GM19193 (cell line): Measurements from ENCODE around the gene ABCF1.

Experiments used
- POLR2A ChIP-seq: IDR thresholded peaks from 4 replicates; pipeline ENCODE4 v1.6.1; 2011; ENCODE audit not compliant: insufficient read depth, insufficient read length; ENCODE audit errors: extremely low read depth

The ABCF1 gene

GRCh38 chr6:30613251-30614043, 42.2 kb downstream of the ABCF1 start:
- no peak for TF ChIP-seq POLR2A

GRCh38 chr6:30614044-30614842, 43.0 kb downstream of the ABCF1 start:
- TF ChIP-seq POLR2A, result no peak

- TF ChIP-seq POLR2A, result peak; percentile 64
Measured at GRCh38 chr6:30614843-30615218, 43.6 kb downstream of the ABCF1 start.

- peak; percentile 89 for TF ChIP-seq POLR2A
Measured at GRCh38 chr6:30615219-30615957, 44.1 kb downstream of the ABCF1 start.

GRCh38 chr6:30615958-30616810, 44.9 kb downstream of the ABCF1 start:
- TF ChIP-seq POLR2A, result no peak

- TF ChIP-seq POLR2A, result peak; percentile 100
Measured at GRCh38 chr6:30616811-30617564, 45.7 kb downstream of the ABCF1 start, which contains the start of gene PPP1R10. Gene PPP1R10 (minus strand): TSS chr6:30617243. CDS start chr6:30609944, 7,299 bp downstream.

GRCh38 chr6:30617565-30618269, 46.5 kb downstream of the ABCF1 start, which contains the start of gene MRPS18B:
Gene MRPS18B (plus strand): TSS chr6:30617840. CDS start chr6:30617866, 26 bp downstream.
- peak; percentile 87 for TF ChIP-seq POLR2A

- TF ChIP-seq POLR2A, result no peak
Measured at GRCh38 chr6:30618270-30618797, 47.1 kb downstream of the ABCF1 start.

GRCh38 chr6:30619561-30619960, 48.3 kb downstream of the ABCF1 start:
- TF ChIP-seq POLR2A, result no peak

- no peak for TF ChIP-seq POLR2A
Measured at GRCh38 chr6:30625511-30625910, 54.3 kb downstream of the ABCF1 start.

GRCh38 chr6:30626484-30627366, 55.5 kb downstream of the ABCF1 start, which contains the start of gene ATAT1:
Gene ATAT1 (plus strand): TSS chr6:30626874.
- peak; percentile 79 for TF ChIP-seq POLR2A

- TF ChIP-seq POLR2A, result no peak
Measured at GRCh38 chr6:30635834-30636233, 64.6 kb downstream of the ABCF1 start.
